Testis (tissue), 3 donors: ENCODE data around the gene CD79A. TPM values are rescaled to one million over a fixed set of nuclear protein-coding genes. Genes with fewer than 3 reads are reported as not detected.

ENCODE experiments used
- DNase-seq: peaks from one replicate; pipeline ENCODE4 v3.0.0-alpha.2; 2019
- H3K27ac ChIP-seq, 2 donors: fragments of 200-600 bp; sonication (generic); one replicate each; pipeline ENCODE4 v1.5.1; 2019
- H3K27me3 ChIP-seq: fragments of 200-600 bp; sonication (generic); one replicate; pipeline ENCODE4 v1.5.1; 2019
- H3K36me3 ChIP-seq: fragments of 200-600 bp; sonication (generic); one replicate; pipeline ENCODE4 v1.5.1; 2017; ENCODE audit warnings: low read depth; ENCODE audit errors: missing control alignments
- H3K4me1 ChIP-seq: fragments of 200-600 bp; sonication (generic); one replicate; pipeline ENCODE4 v1.5.1; 2019
- H3K4me3 ChIP-seq, 2 donors: fragments of 200-600 bp; sonication (generic); one replicate each; pipeline ENCODE4 v1.5.1; 2017 to 2019
- H3K9me3 ChIP-seq: fragments of 200-600 bp; sonication (generic); one replicate; pipeline ENCODE4 v1.5.1; 2017
- CTCF ChIP-seq, 3 experiments: fragments of 450-650 bp in 2 of 3; fragments of 200-600 bp in 1 of 3; sonication (generic) in 1 of 3; IDR thresholded peaks; one replicate each; pipeline ENCODE4 v1.5.1; 2016 to 2019; ENCODE audit warnings: antibody characterized with exemption in 3 of 3, mild to moderate bottlenecking in 2 of 3, moderate library complexity in 1 of 3
- POLR2A ChIP-seq: fragments of 450-650 bp; IDR thresholded peaks from one replicate; pipeline ENCODE4 v1.6.1; 2017; ENCODE audit warnings: antibody characterized with exemption, mild to moderate bottlenecking, moderate library complexity
- WGBS, 2 donors: methylation state at CpG; one replicate each; pipeline ENCODE4 v1.1.5; 2018; 5-methylcytosine and 5-hydroxymethylcytosine counted together
- intact Hi-C: fragments of 100-400 bp; cut with DNase I; formaldehyde crosslinking; loops from one replicate; pipeline ENCODE4 v1.15.1; 2023; ENCODE audit warnings: low total_unique reads
- polyA plus RNA-seq: library from polyadenylated mRNA; stranded (reverse); fragments of 350-450 nt; fragmentation: Illumina TruSeq; extraction: RNeasy Lipid Tissue Mini Kit (QIAGEN cat#74804); gene quantifications from one replicate; pipeline ENCODE4 v1.2.3, GENCODE V29; 2014; ENCODE audit warnings: low read depth, low replicate concordance; ENCODE audit not compliant: insufficient read depth
- total RNA-seq, 2 donors: library from RNA; depleted of rRNA; stranded (reverse); fragments of >200 nt; gene quantifications; one replicate each; pipeline ENCODE4 v1.2.3, GENCODE V29; 2016

Gene CD79A
- total and polyA plus RNA-seq, 3 donors from 2014 or later, result 0.87 to 3.6 TPM; not detected in 1

GRCh38 chr19:41895745-41896580 is 18.9 kb downstream of the CD79A start:
- WGBS, 2 donors, result 86 to 88% methylated on average over 6 to 19 of the region's 19 CpGs
- no peak overlapping the region for H3K27ac ChIP-seq
- no peak for DNase-seq
- TF ChIP-seq POLR2A (no peak), CTCF (IDR thresholded peaks at IDR 0.05) (no peak)
- intact Hi-C loops, result no loop called here
- no peaks in the 10 kb centered on the region for H3K36me3 ChIP-seq
- H3K4me1 ChIP-seq, result no peaks in the 10 kb centered on the region
- H3K27me3 ChIP-seq, result no peaks in the 10 kb centered on the region
- no peaks in the 10 kb centered on the region for H3K9me3 ChIP-seq
- no peak overlapping the region for H3K4me3 ChIP-seq

- no peak for TF ChIP-seq CTCF (IDR thresholded peaks at IDR 0.05)
- 94 to 100% methylated on average over 1 of the region's 1 CpG for WGBS, 2 donors
- no peak overlapping the region for H3K4me3 ChIP-seq
- H3K36me3 ChIP-seq, result no peaks in the 10 kb centered on the region
- no peaks in the 10 kb centered on the region for H3K4me1 ChIP-seq
- H3K27me3 ChIP-seq, result no peaks in the 10 kb centered on the region
- no peaks in the 10 kb centered on the region for H3K9me3 ChIP-seq
- H3K27ac ChIP-seq, result no peak overlapping the region
- DNase-seq, result no peak
- intact Hi-C loops, result no loop called here
Measured at GRCh38 chr19:41896581-41896942, 19.5 kb downstream of the CD79A start.

GRCh38 chr19:41897181-41897580 is 20.1 kb downstream of the CD79A start:
- H3K36me3 ChIP-seq, result no peaks in the 10 kb centered on the region
- intact Hi-C loops, result no loop called here
- 93 to 94% methylated on average over 3 of the region's 3 CpGs for WGBS, 2 donors
- no peak overlapping the region for H3K4me3 ChIP-seq
- no peak for TF ChIP-seq POLR2A
- TF ChIP-seq CTCF (IDR thresholded peaks at IDR 0.05), result no peak
- no peaks in the 10 kb centered on the region for H3K27me3 ChIP-seq
- DNase-seq, result no peak
- H3K9me3 ChIP-seq, result no peaks in the 10 kb centered on the region
- H3K27ac ChIP-seq, result no peak overlapping the region
- no peaks in the 10 kb centered on the region for H3K4me1 ChIP-seq

GRCh38 chr19:41897820-41898219 is 20.7 kb downstream of the CD79A start:
- Histone ChIP-seq H3K4me3 (no peak overlapping the region), H3K27ac (no peak overlapping the region), H3K9me3 (no peaks in the 10 kb centered on the region), H3K4me1 (no peaks in the 10 kb centered on the region), H3K36me3 (no peaks in the 10 kb centered on the region), H3K27me3 (no peaks in the 10 kb centered on the region)
- 85 to 92% methylated on average over 20 to 24 of the region's 24 CpGs for WGBS, 2 donors
- no peak for DNase-seq
- TF ChIP-seq CTCF (IDR thresholded peaks at IDR 0.05) (no peak), POLR2A (no peak)
- intact Hi-C loops, result no loop called here

- intact Hi-C loops, result no loop called here
- H3K36me3 ChIP-seq, result no peaks in the 10 kb centered on the region
- no peaks in the 10 kb centered on the region for H3K27me3 ChIP-seq
- no peak for DNase-seq
- no peak for TF ChIP-seq POLR2A
- TF ChIP-seq CTCF (IDR thresholded peaks at IDR 0.05), result no peak
- H3K4me1 ChIP-seq, result no peaks in the 10 kb centered on the region
- no peak overlapping the region for H3K27ac ChIP-seq
- H3K4me3 ChIP-seq, result no peak overlapping the region
- WGBS, 2 donors, result 90 to 93% methylated on average over 2 to 15 of the region's 15 CpGs
- H3K9me3 ChIP-seq, result no peaks in the 10 kb centered on the region
Measured at GRCh38 chr19:41898235-41898634, 21.2 kb downstream of the CD79A start.
